ENCODE results near the gene SPTBN4. TPM values are rescaled to one million over a fixed set of nuclear protein-coding genes. Genes with fewer than 3 reads are reported as not detected.

The SPTBN4 gene
- total and polyA plus RNA-seq, 10 donors: 0.30 to 2.3 (median 0.66) TPM

GRCh38 chr19:40523322-40524047, 56.7 kb downstream of the SPTBN4 start:
- Histone ChIP-seq H3K27ac (no peak overlapping the region), H3K4me3 (no peak overlapping the region), H3K4me1 (peaks cover 0 to 11% (median 5%) of the 10 kb centered on the region in 6 donors), H3K36me3 (no peaks in the 10 kb centered on the region), H3K27me3 (replicated peaks in 1 of 7) (peaks cover 0 to 49% (median 16%) of the 10 kb centered on the region in 7 donors), H3K9me3 (no peaks in the 10 kb centered on the region)
- 40 to 71% (median 44%) methylated on average over 11 to 17 of the region's 17 CpGs for WGBS, 5 donors
- intact Hi-C loops (cut with DNase I; ENCODE audit: low total_unique reads): no loop called here
- TF ChIP-seq CTCF (IDR thresholded peaks at IDR 0.05 in 8 of 11, conservative IDR thresholded peaks at IDR 0.05 in 3 of 11) (peak in 9 of 11 experiments; percentile 9 to 61 (median 40)), POLR2AphosphoS5 (IDR thresholded peaks at IDR 0.05) (no peak), POLR2A (IDR thresholded peaks at IDR 0.05) (no peak)
- peak; percentile 82 for DNase-seq

- Histone ChIP-seq H3K27me3 (replicated peaks in 1 of 7) (peaks cover 0 to 43% (median 14%) of the 10 kb centered on the region in 7 donors), H3K4me3 (no peak overlapping the region), H3K27ac (no peak overlapping the region), H3K9me3 (no peaks in the 10 kb centered on the region), H3K36me3 (no peaks in the 10 kb centered on the region), H3K4me1 (peaks cover 0 to 15% (median 5%) of the 10 kb centered on the region in 6 donors)
- intact Hi-C loops (cut with DNase I; ENCODE audit: low total_unique reads): no loop called here
- no peak for DNase-seq
- 67 to 81% (median 73%) methylated on average over 5 of the region's 5 CpGs for WGBS, 5 donors
- TF ChIP-seq POLR2AphosphoS5 (IDR thresholded peaks at IDR 0.05) (no peak), POLR2A (IDR thresholded peaks at IDR 0.05) (no peak), CTCF (IDR thresholded peaks at IDR 0.05 in 8 of 11, conservative IDR thresholded peaks at IDR 0.05 in 3 of 11) (no peak)
Observed at GRCh38 chr19:40524133-40524549, 57.3 kb downstream of the SPTBN4 start.

- Histone ChIP-seq H3K27me3 (replicated peaks in 1 of 7) (peaks cover 0 to 42% (median 9%) of the 10 kb centered on the region in 7 donors), H3K4me1 (peaks cover 2 to 15% (median 7%) of the 10 kb centered on the region in 6 donors), H3K36me3 (no peaks in the 10 kb centered on the region), H3K27ac (no peak overlapping the region), H3K4me3 (no peak overlapping the region), H3K9me3 (no peaks in the 10 kb centered on the region)
- no peak for DNase-seq
- TF ChIP-seq POLR2A (IDR thresholded peaks at IDR 0.05) (no peak), POLR2AphosphoS5 (IDR thresholded peaks at IDR 0.05) (no peak), CTCF (IDR thresholded peaks at IDR 0.05 in 8 of 11, conservative IDR thresholded peaks at IDR 0.05 in 3 of 11) (no peak)
- 87 to 97% (median 92%) methylated on average over 3 of the region's 3 CpGs for WGBS, 5 donors
- intact Hi-C loops (cut with DNase I; ENCODE audit: low total_unique reads): no loop called here
Observed at GRCh38 chr19:40524655-40525054, 57.9 kb downstream of the SPTBN4 start.

- 53 to 65% (median 57%) methylated on average over 12 of the region's 12 CpGs for WGBS, 5 donors
- intact Hi-C loops (cut with DNase I; ENCODE audit: low total_unique reads): no loop called here
- no peak overlapping the region for H3K27ac ChIP-seq
- H3K9me3 ChIP-seq: no peaks in the 10 kb centered on the region
- TF ChIP-seq POLR2AphosphoS5 (IDR thresholded peaks at IDR 0.05) (no peak), CTCF (IDR thresholded peaks at IDR 0.05 in 8 of 11, conservative IDR thresholded peaks at IDR 0.05 in 3 of 11) (no peak), POLR2A (IDR thresholded peaks at IDR 0.05) (no peak)
- no peak overlapping the region for H3K4me3 ChIP-seq
- peaks cover 0 to 42% (median 6%) of the 10 kb centered on the region in 7 donors for H3K27me3 ChIP-seq (replicated peaks in 1 of 7)
- DNase-seq: no peak
- no peaks in the 10 kb centered on the region for H3K36me3 ChIP-seq
- H3K4me1 ChIP-seq: peaks cover 2 to 17% (median 12%) of the 10 kb centered on the region in 6 donors
Observed at GRCh38 chr19:40525234-40526051, 58.6 kb downstream of the SPTBN4 start.
